Measurements from ENCODE around the gene PITPNM2.

PITPNM2 gene

DNA sequence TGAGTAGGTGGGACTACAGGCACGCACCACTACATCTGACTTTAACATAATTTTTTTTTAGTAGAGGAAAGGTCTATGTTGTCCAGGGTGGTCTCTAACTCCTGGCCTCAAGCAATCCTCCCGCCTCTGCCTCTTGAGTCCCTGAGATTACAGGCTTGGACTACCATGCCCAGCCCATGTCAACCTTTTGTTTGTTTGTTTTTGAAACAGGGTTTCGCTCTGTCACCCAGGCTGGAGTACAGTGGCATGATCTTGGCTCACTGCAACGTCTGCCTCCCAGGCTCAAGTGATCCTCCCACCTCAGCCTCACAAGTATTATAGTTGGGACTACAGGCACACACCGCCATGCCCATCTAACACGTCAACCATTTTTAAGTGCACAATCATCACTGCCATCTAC is 29.2 kb downstream of the PITPNM2 start:
- no peaks in the 10 kb centered on the region for H3K27me3 Mint-ChIP-seq
- no peak for DNase-seq
- no peaks in the 10 kb centered on the region for H3K36me3 Mint-ChIP-seq
- ATAC-seq (replicated peaks), result no peak
- H3K9me3 Mint-ChIP-seq, result no peaks in the 10 kb centered on the region
- no peak overlapping the region for H3K27ac Mint-ChIP-seq
- no peak overlapping the region for H3K4me3 Mint-ChIP-seq
- H3K4me1 Mint-ChIP-seq, result peaks cover 33 to 74% of the 10 kb centered on the region in 2 donors

DNA sequence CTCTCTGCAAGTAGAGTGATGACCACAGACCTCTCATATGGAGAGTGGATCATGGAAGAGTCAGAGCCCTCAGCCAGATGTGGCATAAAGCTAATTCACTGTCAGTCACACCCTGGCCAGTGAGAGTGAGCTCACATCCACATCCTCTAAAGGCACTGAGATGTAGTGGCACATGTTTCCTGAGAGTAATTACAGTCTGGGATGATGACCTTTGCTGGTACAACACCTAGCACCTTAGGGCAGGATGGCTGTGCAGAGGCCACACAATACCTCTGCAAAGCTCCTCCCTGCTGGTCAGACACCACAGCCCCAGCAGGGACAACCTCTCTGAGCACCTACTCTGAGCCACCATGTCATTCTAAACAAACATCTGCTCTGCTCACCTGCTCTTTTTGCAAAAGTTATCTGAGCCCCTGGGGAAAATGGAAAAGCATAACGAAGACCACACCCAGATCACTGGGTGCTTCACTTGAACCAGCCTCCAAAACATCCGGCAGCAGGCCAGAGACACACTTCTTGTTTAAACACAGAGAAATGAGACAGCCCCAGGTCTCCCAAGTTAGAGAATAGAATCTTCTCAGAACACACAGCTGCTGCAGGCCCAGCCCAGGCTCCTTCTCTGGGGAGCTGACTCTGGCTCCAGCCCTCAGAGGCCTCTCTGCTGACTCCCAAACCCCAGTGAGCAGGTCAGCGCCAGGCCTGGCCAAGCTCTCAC is 30.3 kb downstream of the PITPNM2 start:
- DNase-seq (no peak), ATAC-seq (replicated peaks) (peak; percentile 66 to 69)
- no peaks in the 10 kb centered on the region for H3K36me3 Mint-ChIP-seq
- no peaks in the 10 kb centered on the region for H3K9me3 Mint-ChIP-seq
- peak overlapping the region; percentile 79 for H3K27ac Mint-ChIP-seq
- peaks cover 32 to 76% of the 10 kb centered on the region in 2 donors for H3K4me1 Mint-ChIP-seq
- no peaks in the 10 kb centered on the region for H3K27me3 Mint-ChIP-seq
- H3K4me3 Mint-ChIP-seq, result peak overlapping the region in 1 of 2 donors; percentile 54

DNA sequence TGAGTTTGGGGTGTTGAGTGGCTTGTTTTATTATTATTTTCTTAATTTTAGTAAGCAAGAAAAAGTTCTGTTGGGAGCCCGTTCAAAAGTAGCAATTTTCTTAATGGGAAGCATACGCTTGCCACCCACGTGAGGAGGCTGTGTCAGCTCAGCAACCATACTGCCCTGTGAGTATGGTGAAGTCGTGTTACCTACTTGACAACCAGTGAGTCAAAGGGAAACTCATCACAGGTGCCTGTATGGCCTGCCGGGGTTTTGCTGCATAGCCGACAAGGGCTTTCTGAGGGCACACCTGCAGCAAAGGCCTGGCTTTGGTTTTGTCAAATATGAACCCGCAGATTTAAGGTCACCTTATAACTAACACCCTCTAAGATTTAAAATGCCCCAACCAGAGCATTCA is 31.1 kb downstream of the PITPNM2 start:
- Mint-ChIP-seq H3K36me3 (no peaks in the 10 kb centered on the region), H3K27me3 (no peaks in the 10 kb centered on the region), H3K4me1 (peaks cover 40 to 84% of the 10 kb centered on the region in 2 donors), H3K27ac (peak overlapping the region; percentile 31), H3K4me3 (no peak overlapping the region), H3K9me3 (no peaks in the 10 kb centered on the region)
- ATAC-seq (replicated peaks), result peak; percentile 76 to 81
- peak; percentile 47 for DNase-seq

DNA sequence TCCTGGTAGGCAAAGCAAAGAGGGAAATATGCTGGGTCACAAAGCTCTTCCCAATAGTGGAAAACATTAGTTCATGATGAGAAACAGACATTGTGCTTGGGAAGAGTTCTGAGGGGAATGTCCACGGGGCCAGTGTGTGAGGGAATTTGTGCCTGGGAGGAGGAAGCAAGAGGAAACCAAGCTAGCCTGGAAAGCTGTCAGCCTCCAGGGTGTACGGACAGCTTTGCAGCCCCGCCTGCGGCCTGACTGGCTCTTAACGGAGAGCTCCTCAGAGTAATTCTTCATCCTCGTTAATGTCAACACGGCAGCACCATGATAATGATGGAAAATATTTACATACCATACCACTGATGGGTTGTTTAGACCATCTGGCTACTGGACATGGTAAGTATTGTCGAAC is 32.4 kb downstream of the PITPNM2 start:
- Mint-ChIP-seq H3K36me3 (no peaks in the 10 kb centered on the region), H3K4me3 (no peak overlapping the region), H3K27me3 (no peaks in the 10 kb centered on the region), H3K4me1 (peaks cover 49 to 95% of the 10 kb centered on the region in 2 donors), H3K27ac (peak overlapping the region; percentile 15), H3K9me3 (no peaks in the 10 kb centered on the region)
- ATAC-seq (replicated peaks), result no peak
- no peak for DNase-seq

DNA sequence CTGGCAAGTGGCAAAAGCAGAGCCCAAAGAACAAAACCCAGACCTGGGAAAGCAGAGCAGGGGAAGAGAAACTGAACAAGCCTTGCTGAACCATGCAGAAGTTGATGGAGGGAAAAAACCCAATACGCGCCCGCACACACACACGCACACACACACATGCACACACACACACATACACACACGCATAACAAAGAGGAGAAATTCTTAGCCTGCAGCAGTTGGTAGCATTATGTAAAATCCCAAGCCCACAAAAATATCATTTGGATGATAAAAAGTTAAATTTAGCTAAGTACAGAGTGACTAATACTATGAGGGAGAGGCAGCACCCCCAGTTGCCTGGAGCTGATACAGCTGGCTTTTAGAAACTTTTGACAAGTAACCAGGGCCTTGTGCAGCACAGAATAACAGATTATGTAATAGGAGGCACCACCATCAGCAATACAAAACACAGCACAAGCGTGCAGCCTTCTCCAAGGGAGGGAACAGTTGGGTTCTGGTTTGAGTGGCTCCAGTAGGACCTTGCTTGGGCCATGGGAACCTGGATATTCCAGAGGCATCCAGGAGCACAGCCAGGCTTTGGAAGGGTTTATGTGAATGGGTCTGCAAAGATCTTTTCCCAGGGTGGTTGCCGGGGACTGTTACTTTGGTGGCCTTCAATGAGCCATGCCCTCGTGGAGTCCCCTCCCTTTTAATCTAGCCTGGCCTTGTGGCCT is 35.3 kb downstream of the PITPNM2 start:
- H3K4me3 Mint-ChIP-seq, result peak overlapping the region; percentile 64 to 81
- ATAC-seq (replicated peaks) (peak; percentile 74 to 79), DNase-seq (peak; percentile 68)
- no peaks in the 10 kb centered on the region for H3K27me3 Mint-ChIP-seq
- H3K36me3 Mint-ChIP-seq, result no peaks in the 10 kb centered on the region
- peaks cover 48 to 94% of the 10 kb centered on the region in 2 donors for H3K4me1 Mint-ChIP-seq
- H3K27ac Mint-ChIP-seq, result peak overlapping the region; percentile 92
- no peaks in the 10 kb centered on the region for H3K9me3 Mint-ChIP-seq

DNA sequence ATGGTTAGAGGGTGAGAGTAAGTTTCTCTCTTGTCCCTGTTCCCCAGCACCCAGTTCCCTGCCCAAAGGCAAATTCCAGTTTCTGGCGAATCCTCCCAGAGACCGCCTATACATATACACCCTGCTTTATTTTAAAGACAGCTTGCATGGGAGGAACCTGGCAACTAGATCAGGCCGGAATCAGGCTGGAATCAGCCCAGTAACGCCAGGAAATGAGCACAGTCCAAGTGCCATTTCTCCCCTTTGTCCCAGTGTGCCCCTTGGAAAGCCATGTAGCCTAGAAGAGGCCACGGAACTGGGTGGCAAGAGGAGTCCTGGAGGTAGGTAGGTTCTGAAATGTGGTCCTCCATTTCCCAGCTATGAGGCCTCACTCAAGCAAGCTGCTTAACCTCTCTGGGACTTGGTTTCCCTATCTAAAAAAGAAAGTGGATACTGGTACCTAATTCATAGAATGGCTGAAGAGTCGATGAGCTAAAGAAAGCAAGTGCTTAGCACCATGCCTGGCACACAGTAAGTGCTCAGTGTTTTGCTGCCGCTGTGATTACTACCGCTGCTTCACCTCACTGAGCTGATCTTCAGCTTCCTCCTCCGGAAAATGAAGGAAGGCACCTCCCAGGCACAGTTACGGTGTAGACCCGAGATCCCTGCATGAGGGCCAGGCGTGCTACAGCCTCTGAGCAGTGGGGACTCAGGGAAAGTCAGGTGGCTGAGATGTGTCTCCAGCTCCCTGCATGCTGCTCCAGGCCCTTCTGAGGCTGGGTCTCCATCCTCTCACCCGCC is 36.4 kb downstream of the PITPNM2 start:
- ATAC-seq (replicated peaks), result peak; percentile 4 to 13
- H3K4me3 Mint-ChIP-seq, result peak overlapping the region; percentile 64 to 81

DNA sequence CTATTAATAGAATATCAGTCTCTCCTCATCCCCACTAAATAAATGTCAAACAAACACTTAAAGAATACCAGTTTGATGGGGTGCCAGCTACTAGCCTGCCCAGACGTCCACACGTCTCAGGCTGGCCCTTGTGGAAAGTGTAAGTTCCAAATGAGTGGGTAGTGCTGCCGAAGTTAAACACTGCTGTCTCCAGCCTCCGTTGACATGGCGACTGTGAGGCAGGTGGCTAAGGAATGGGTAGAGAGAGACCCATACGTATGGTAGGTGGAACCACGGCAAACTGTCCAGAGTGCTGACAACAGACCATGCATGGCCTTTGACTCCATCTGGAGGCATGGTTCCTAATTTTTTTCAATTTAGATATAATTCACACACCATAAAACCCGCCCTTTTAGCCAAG is 37.9 kb downstream of the PITPNM2 start:
- ATAC-seq (replicated peaks), result no peak
- H3K36me3 Mint-ChIP-seq, result peaks cover 4 to 7% of the 10 kb centered on the region in 2 donors
- no peak overlapping the region for H3K4me3 Mint-ChIP-seq
- H3K9me3 Mint-ChIP-seq, result no peaks in the 10 kb centered on the region
- peaks cover 39 to 85% of the 10 kb centered on the region in 2 donors for H3K4me1 Mint-ChIP-seq
- DNase-seq, result no peak
- H3K27ac Mint-ChIP-seq, result no peak overlapping the region
- no peaks in the 10 kb centered on the region for H3K27me3 Mint-ChIP-seq

More for the DNA sequence above, 36.4 kb downstream of the PITPNM2 start:
- no peak for DNase-seq
- Mint-ChIP-seq H3K4me1 (peaks cover 39 to 87% of the 10 kb centered on the region in 2 donors), H3K27ac (peak overlapping the region; percentile 92), H3K9me3 (no peaks in the 10 kb centered on the region), H3K36me3 (peaks cover 0 to 2% of the 10 kb centered on the region in 2 donors), H3K27me3 (no peaks in the 10 kb centered on the region)

DNA sequence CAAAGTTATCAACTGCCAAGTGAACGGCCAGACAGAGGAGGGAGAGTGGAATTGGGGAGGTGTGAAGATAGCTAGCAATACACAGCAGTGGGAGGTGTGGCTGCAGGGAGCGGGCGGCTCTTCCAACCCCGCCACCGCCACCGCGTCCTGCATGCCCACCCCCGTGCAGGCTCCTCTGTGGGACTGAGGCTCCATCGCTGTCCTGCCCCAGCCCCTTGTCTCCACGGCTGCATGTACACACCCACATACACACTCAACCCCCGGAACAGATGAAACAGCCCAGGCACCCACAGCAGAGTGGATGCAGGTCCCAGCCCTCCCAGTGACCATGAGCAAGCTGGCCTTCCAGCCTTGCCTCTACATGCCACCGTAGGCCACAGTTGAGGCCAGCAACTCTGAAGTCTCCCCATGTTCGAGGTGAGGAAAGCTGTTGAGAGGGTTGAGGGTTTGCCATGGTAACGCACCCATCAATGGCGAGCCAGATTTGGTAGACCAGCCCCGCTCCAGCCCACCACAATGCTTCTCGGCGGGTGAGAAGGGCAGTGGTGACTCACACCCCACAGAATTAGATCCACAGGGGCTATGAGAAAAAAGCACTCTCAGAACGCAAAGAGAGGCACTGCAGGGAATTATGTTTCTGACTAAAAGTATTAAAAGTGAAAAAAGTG is 39.3 kb downstream of the PITPNM2 start:
- DNase-seq (no peak), ATAC-seq (replicated peaks) (no peak)
- Mint-ChIP-seq H3K9me3 (no peaks in the 10 kb centered on the region), H3K27me3 (no peaks in the 10 kb centered on the region), H3K4me1 (peaks cover 52 to 85% of the 10 kb centered on the region in 2 donors), H3K4me3 (no peak overlapping the region), H3K27ac (peak overlapping the region; percentile 10), H3K36me3 (peaks cover 8 to 12% of the 10 kb centered on the region in 2 donors)

DNA sequence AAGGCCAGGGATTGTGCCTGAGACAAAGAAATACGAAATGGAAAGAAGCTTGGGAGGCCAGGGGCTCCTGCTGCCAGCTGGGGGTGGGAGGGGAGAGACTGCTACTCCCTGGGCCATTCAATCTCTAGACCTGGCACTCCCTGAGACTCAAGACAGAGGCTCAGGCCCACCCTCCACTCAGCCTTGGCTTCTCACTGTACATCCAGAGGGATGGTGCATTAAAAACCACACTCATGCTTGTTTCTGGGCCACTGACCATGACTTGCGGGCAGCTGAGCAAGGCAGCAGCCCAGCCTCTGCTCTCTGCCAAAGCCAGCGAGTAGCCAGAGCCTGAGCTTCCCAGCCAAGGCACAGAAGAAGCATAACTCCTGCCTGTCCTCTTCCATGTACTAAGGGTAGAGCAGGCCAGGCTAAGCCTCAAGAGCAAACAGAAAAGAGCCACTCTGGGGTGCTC is 41.5 kb downstream of the PITPNM2 start:
- H3K4me1 Mint-ChIP-seq, result peaks cover 44 to 85% of the 10 kb centered on the region in 2 donors
- no peaks in the 10 kb centered on the region for H3K9me3 Mint-ChIP-seq
- no peak overlapping the region for H3K4me3 Mint-ChIP-seq
- ATAC-seq (replicated peaks) (no peak), DNase-seq (no peak)
- H3K27ac Mint-ChIP-seq, result no peak overlapping the region
- H3K36me3 Mint-ChIP-seq, result peaks cover 17 to 19% of the 10 kb centered on the region in 2 donors
- H3K27me3 Mint-ChIP-seq, result no peaks in the 10 kb centered on the region

DNA sequence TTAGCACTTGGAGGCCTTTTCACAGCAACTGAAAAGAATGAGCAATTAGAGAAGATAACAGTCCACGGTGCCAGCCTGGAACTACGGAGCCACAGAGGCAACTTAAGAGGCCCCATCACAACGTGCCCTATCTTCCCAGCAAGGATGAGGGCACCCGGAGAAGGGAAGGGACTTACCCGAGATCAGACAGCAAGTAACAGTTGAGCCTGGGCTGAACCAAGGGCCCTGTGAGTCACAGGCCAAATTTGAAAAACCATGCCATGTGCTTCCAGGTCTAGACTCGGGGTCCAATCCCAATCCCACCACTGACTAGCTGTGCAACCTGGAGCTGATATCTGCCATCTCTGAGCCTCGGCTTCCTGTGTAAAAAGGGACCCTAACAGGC is 42.2 kb downstream of the PITPNM2 start:
- H3K4me3 Mint-ChIP-seq, result no peak overlapping the region
- H3K9me3 Mint-ChIP-seq, result no peaks in the 10 kb centered on the region
- H3K27me3 Mint-ChIP-seq, result no peaks in the 10 kb centered on the region
- peaks cover 17 to 19% of the 10 kb centered on the region in 2 donors for H3K36me3 Mint-ChIP-seq
- no peak for ATAC-seq (replicated peaks)
- H3K4me1 Mint-ChIP-seq, result peaks cover 42 to 80% of the 10 kb centered on the region in 2 donors
- no peak for DNase-seq
- no peak overlapping the region for H3K27ac Mint-ChIP-seq

DNA sequence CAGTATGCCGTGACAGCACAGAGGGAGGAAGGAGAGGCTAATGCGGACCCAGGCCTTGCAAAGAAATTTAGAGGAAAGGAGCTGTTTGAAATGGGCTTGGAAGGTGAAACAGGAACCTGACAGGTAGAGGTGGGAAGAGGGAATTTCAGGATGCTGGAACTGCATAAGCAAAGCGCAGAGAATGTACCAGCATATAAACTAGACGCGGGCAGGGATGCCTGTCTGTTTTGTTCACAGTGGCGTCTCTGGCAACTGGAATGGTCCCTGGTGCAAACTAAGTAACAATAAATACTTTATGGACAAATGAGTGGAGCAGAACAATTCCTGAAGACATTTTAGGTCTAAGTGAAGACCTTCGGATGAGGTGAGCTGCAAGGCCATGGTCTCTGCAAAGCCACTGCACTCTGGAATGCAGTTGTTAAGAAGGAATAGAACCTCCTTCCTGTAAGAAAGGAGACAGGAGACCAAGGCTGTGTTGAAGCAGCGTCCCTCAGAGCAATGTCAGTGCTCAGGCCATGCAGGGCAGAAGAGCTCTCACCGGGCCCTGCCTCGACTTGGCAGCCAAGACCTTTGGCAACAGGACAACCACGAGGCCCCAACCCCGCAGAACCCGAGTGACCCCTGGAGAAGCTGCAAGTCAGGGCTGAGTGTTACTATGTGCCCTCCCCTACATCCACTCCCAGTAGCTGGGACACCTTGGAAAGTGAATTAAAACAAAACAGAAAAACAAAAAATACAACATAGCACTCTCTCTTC is 42.8 kb downstream of the PITPNM2 start:
- H3K27me3 Mint-ChIP-seq, result no peaks in the 10 kb centered on the region
- no peaks in the 10 kb centered on the region for H3K9me3 Mint-ChIP-seq
- H3K36me3 Mint-ChIP-seq, result peaks cover 17 to 19% of the 10 kb centered on the region in 2 donors
- H3K4me1 Mint-ChIP-seq, result peaks cover 40 to 77% of the 10 kb centered on the region in 2 donors
- no peak for DNase-seq
- peak overlapping the region; percentile 47 for H3K27ac Mint-ChIP-seq
- H3K4me3 Mint-ChIP-seq, result no peak overlapping the region
- ATAC-seq (replicated peaks), result no peak

DNA sequence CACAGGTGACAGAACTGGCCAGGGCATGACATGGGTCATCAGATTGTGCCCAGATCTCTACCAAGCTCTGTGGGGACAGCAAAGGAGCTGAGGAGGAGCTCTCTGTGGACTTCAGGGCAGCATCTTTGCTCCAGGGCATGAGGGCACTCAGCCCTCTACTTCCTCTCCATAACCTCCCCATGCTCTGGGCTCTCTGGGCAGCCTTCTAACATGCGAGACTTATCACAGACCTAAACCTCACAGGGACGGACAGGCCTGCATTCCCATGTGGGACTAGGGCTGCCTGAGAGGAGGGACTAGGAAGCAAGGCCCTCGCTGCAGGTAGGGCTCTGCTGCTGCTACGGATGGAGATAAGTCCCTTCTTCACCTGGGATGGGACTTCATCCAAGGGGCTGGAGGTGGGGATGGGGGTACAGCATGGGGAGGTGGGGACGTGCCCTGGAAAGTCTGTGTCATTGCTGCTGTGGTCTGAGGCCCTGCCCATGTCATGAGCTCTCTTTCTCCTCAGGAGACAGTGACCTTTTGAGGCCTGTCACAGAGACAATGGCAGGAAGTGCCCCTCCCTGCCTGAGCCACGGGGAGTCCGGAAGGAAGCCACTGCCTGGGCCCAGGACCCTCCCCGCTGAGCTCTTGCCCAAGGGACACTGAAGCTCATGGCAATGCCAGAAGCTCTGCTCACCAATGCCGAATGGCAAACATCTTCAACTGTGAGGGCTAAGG is 44.1 kb downstream of the PITPNM2 start:
- no peaks in the 10 kb centered on the region for H3K9me3 Mint-ChIP-seq
- DNase-seq, result peak; percentile 64
- ATAC-seq (replicated peaks), result peak; percentile 96 to 98

More for the DNA sequence above, 44.1 kb downstream of the PITPNM2 start:
- Mint-ChIP-seq H3K27ac (peak overlapping the region; percentile 92), H3K36me3 (peaks cover 17 to 22% of the 10 kb centered on the region in 2 donors), H3K4me3 (peak overlapping the region; percentile 53 to 64), H3K4me1 (peaks cover 36 to 71% of the 10 kb centered on the region in 2 donors), H3K27me3 (no peaks in the 10 kb centered on the region)
